NOMO-1 treated with dmso at 0.1 percent for 144 hours (cell line): ENCODE results near the gene USP33.
"Not testable (repeated sequence)": the region's sequence is repeated elsewhere in the genome, so short reads cannot be mapped to it uniquely, and the experiment has no call there.

ENCODE experiments used
- DNase-seq: peaks from one replicate; lab custom pipeline; 2025; ENCODE audit not compliant: unreplicated experiment; lab: John Stamatoyannopoulos, UW

The USP33 gene

GRCh38 chr1:77759071-77760028 lies at the start of gene USP33:
Gene USP33, minus strand, starts transcription at chr1:77759852. Its CDS starts 18,155 bp downstream, at chr1:77741697.
- peak; percentile 59 for DNase-seq

- DNase-seq: no peak
Measured at GRCh38 chr1:77803371-77803770, 43.7 kb upstream of the USP33 start.

GRCh38 chr1:77802026-77802425 lies 42.4 kb upstream of the USP33 start:
- DNase-seq: no peak

GRCh38 chr1:77797991-77798390 lies 38.3 kb upstream of the USP33 start:
- DNase-seq: no peak

GRCh38 chr1:77796695-77797405 lies 37.2 kb upstream of the USP33 start:
- DNase-seq: no peak

GRCh38 chr1:77794550-77794949 lies 34.9 kb upstream of the USP33 start:
- DNase-seq: no peak

- DNase-seq: not testable (repeated sequence)
Measured at GRCh38 chr1:77786093-77786741, 26.6 kb upstream of the USP33 start.

GRCh38 chr1:77783141-77783540 lies 23.5 kb upstream of the USP33 start:
- DNase-seq: no peak

- no peak for DNase-seq
Measured at GRCh38 chr1:77781683-77782082, 22.0 kb upstream of the USP33 start.

- peak; percentile 90 for DNase-seq
Measured at GRCh38 chr1:77779529-77780281, 20.1 kb upstream of the USP33 start, which contains the start of gene MIGA1. Gene MIGA1, plus strand, starts transcription at chr1:77779649. Its CDS starts 3,604 bp downstream, at chr1:77783253.

GRCh38 chr1:77776007-77776700 lies 16.5 kb upstream of the USP33 start:
- no peak for DNase-seq

GRCh38 chr1:77768006-77768405 lies 8.4 kb upstream of the USP33 start:
- no peak for DNase-seq

GRCh38 chr1:77762072-77762476 lies 2.4 kb upstream of the USP33 start:
- DNase-seq: no peak

- DNase-seq: no peak
Measured at GRCh38 chr1:77757603-77758002, 2.0 kb downstream of the USP33 start.

GRCh38 chr1:77757066-77757584 lies 2.5 kb downstream of the USP33 start:
- no peak for DNase-seq

- no peak for DNase-seq
Measured at GRCh38 chr1:77756052-77756754, 3.4 kb downstream of the USP33 start.

GRCh38 chr1:77749489-77749888 lies 10.2 kb downstream of the USP33 start:
- not testable (repeated sequence) for DNase-seq

GRCh38 chr1:77744576-77744975 lies 15.1 kb downstream of the USP33 start:
- no peak for DNase-seq

- DNase-seq: no peak
Measured at GRCh38 chr1:77742011-77742555, 17.6 kb downstream of the USP33 start.
